Ectodermal cell (in vitro differentiated cells): ENCODE measurements around the gene AQP5.

Experiments used
- H3K27ac ChIP-seq: 2 replicates; pipeline ENCODE4 v1.7.0; 2013; ENCODE audit warnings: mild to moderate bottlenecking, low read depth, low read length; ENCODE audit not compliant: insufficient read depth, poor library complexity, severe bottlenecking
- H3K27me3 ChIP-seq: 2 replicates; pipeline ENCODE4 v1.7.0; 2013; ENCODE audit warnings: mild to moderate bottlenecking, low read length; ENCODE audit not compliant: insufficient read depth, control insufficient read depth, poor library complexity, severe bottlenecking
- H3K36me3 ChIP-seq: one replicate; pipeline ENCODE4 v1.7.0; 2013; ENCODE audit warnings: low read length; ENCODE audit not compliant: control insufficient read depth, insufficient read depth
- H3K4me1 ChIP-seq: one replicate; pipeline ENCODE4 v1.7.0; 2013; ENCODE audit warnings: low read length; ENCODE audit not compliant: control insufficient read depth, insufficient read depth
- H3K4me3 ChIP-seq: 2 replicates; pipeline ENCODE4 v1.7.0; 2013; ENCODE audit warnings: low read depth, low read length, control low read depth; ENCODE audit not compliant: insufficient read depth
- H3K9me3 ChIP-seq: 2 replicates; pipeline ENCODE4 v1.7.0; 2013; ENCODE audit warnings: mild to moderate bottlenecking, low read length, moderate library complexity; ENCODE audit not compliant: control insufficient read depth
- WGBS, 2 experiments: methylation state at CpG; one replicate each; pipeline ENCODE4 v1.1.7; 2013; ENCODE audit warnings: missing lambda C conversion rate in 2 of 2; 5-methylcytosine and 5-hydroxymethylcytosine counted together

AQP5 gene

DNA sequence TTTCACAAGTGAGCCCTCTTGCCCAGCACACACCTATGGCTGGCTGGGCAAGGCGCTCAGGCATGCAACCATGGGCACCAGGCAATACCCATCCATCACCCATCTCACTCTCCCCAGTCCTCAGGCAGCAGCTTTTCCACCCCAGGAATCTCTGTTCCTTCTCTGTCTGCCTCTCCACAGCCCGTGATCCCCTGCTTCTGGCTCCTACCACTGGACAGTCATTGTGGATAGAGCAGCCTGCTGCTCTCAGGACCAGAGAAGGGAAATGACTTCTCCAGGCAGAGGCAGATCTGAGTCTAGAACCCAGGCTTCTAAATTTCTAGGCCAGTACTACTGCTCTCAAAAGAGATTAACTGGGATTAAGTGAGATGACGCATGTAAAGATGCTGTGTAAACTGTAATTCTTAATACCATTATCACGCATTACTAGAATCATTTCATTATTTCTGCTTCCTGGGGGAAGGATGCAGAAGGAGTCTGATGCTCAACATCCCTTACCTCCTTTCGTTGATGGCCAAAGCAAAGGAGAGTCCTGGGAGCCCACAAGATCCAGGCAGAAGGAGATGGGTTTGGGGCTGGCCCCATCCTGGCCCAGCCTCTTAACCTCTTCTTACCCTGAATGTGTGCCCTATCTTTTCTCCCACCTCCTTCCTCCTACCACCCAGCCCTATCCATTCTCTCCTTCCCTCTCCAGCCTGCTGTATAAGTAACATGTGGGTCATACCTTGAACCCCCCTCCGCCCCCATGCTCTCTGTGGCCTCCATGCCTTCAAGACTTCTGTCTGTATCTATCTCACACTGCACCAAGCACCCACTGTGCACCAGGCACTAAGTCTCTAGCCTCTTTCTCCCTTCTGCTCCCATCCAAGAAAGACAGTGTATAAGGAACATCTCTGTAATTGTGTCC, 4.8 kb upstream of the AQP5 start:
- Histone ChIP-seq H3K9me3 (no peaks in the 10 kb centered on the region), H3K27ac (no peak overlapping the region), H3K27me3 (peaks cover 24% of the 10 kb centered on the region), H3K4me1 (peaks cover 10% of the 10 kb centered on the region), H3K36me3 (no peaks in the 10 kb centered on the region), H3K4me3 (no peak overlapping the region)
- WGBS, 2 experiments = 91 to 93% methylated on average over 5 to 6 of the region's 6 CpGs

GRCh38 chr12:49957570-49957967, 4.1 kb upstream of the AQP5 start:
- H3K27ac ChIP-seq = no peak overlapping the region
- H3K36me3 ChIP-seq = no peaks in the 10 kb centered on the region
- peaks cover 11% of the 10 kb centered on the region for H3K4me1 ChIP-seq
- H3K9me3 ChIP-seq = no peaks in the 10 kb centered on the region
- no peak overlapping the region for H3K4me3 ChIP-seq
- H3K27me3 ChIP-seq = peaks cover 31% of the 10 kb centered on the region

GRCh38 chr12:49959685-49960473, 1.8 kb upstream of the AQP5 start:
- no peak overlapping the region for H3K27ac ChIP-seq
- no peaks in the 10 kb centered on the region for H3K36me3 ChIP-seq
- no peak overlapping the region for H3K4me3 ChIP-seq
- no peaks in the 10 kb centered on the region for H3K9me3 ChIP-seq
- 15 to 19% methylated on average over 11 of the region's 11 CpGs for WGBS, 2 experiments
- H3K4me1 ChIP-seq = peaks cover 16% of the 10 kb centered on the region
- peaks cover 34% of the 10 kb centered on the region for H3K27me3 ChIP-seq

DNA sequence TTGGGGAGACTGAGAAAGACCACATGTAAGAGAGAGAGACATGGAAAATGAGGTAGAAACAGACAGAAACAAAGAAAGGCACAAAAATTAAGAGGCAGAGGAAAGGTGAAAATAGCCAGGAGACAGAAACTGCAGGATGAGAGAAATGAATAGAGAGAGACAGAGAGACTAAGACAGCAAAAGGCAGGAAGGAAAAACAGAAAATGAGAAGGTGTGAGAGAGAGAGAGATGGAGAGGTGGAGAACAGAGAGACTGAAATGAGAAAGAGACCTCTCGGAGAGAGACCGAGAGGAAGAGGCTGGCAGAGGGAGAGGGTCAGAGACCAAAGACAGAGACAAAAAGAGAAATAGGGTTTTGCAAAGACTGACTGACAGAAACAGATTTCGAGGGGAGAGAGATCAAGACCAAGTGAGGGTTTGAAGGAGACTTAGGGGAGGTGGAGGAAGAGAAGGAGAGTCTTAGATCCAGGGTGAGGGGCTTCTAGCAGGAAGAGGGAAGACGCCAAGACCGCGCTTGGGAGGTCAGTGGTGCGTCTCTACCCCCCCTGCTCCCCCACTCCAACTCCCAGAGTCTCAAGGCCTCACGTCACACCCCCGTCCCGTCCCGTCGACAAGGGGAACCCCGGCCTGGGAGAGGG, 1.1 kb upstream of the AQP5 start:
- H3K27ac ChIP-seq = no peak overlapping the region
- H3K9me3 ChIP-seq = no peaks in the 10 kb centered on the region
- no peak overlapping the region for H3K4me3 ChIP-seq
- peaks cover 34% of the 10 kb centered on the region for H3K27me3 ChIP-seq
- WGBS, 2 experiments = 50 to 54% methylated on average over 13 of the region's 13 CpGs
- H3K36me3 ChIP-seq = no peaks in the 10 kb centered on the region
- H3K4me1 ChIP-seq = peaks cover 16% of the 10 kb centered on the region

GRCh38 chr12:49961993-49962764, 507 bp downstream of the AQP5 start:
- Histone ChIP-seq H3K27me3 (peaks cover 34% of the 10 kb centered on the region), H3K27ac (no peak overlapping the region)
- 59 to 61% methylated on average over 37 of the region's 37 CpGs for WGBS, 2 experiments

DNA sequence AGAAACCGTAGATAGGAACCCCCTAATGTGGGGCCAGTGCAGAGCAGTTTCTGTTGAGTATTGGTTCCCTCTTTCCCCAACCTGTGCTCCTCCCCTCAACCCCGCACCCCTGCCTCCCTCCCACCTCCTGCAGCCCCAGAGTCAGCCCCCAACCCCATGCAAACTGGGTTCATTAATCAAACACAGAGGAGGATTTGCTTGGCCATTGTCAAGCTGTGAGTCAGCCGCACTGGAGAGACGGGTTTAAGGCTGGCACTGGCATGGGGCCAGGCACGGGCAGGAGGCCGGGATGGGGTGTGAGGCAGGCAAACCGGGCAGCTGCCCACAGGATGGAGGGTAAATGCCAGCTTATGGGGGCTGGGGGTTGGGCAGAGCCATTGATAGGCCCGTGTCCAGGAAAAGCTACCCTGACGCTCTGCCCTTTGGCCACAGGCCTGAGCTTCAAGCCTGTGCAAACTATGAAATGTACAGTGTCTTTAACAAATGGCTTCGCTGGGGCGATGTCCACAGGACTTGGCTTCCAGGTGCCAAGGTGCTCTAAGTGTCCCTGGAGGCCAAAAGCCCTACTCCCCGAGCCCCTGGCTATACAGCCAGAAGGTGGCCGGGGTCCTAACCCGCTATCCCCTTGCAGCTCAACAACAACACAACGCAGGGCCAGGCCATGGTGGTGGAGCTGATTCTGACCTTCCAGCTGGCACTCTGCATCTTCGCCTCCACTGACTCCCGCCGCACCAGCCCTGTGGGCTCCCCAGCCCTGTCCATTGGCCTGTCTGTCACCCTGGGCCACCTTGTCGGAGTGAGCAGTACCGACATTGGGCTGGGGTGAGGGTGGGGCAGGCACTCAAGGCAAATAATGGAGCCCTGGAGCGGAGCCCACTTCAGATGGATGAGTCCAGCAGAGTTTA, 1.4 kb downstream of the AQP5 start:
- 86 to 87% methylated on average over 21 of the region's 21 CpGs for WGBS, 2 experiments
- Histone ChIP-seq H3K27ac (no peak overlapping the region), H3K4me1 (peaks cover 19% of the 10 kb centered on the region), H3K4me3 (no peak overlapping the region), H3K27me3 (peaks cover 40% of the 10 kb centered on the region), H3K9me3 (no peaks in the 10 kb centered on the region), H3K36me3 (no peaks in the 10 kb centered on the region)

More at GRCh38 chr12:49961993-49962764, 507 bp downstream of the AQP5 start:
- Histone ChIP-seq H3K9me3 (no peaks in the 10 kb centered on the region), H3K4me3 (no peak overlapping the region), H3K36me3 (no peaks in the 10 kb centered on the region), H3K4me1 (peaks cover 17% of the 10 kb centered on the region)

GRCh38 chr12:49963976-49964815, 2.5 kb downstream of the AQP5 start:
- Histone ChIP-seq H3K9me3 (no peaks in the 10 kb centered on the region), H3K4me3 (no peak overlapping the region), H3K27me3 (peaks cover 46% of the 10 kb centered on the region), H3K4me1 (peaks cover 19% of the 10 kb centered on the region), H3K36me3 (no peaks in the 10 kb centered on the region), H3K27ac (no peak overlapping the region)
- 91 to 93% methylated on average over 16 of the region's 17 CpGs for WGBS, 2 experiments

DNA sequence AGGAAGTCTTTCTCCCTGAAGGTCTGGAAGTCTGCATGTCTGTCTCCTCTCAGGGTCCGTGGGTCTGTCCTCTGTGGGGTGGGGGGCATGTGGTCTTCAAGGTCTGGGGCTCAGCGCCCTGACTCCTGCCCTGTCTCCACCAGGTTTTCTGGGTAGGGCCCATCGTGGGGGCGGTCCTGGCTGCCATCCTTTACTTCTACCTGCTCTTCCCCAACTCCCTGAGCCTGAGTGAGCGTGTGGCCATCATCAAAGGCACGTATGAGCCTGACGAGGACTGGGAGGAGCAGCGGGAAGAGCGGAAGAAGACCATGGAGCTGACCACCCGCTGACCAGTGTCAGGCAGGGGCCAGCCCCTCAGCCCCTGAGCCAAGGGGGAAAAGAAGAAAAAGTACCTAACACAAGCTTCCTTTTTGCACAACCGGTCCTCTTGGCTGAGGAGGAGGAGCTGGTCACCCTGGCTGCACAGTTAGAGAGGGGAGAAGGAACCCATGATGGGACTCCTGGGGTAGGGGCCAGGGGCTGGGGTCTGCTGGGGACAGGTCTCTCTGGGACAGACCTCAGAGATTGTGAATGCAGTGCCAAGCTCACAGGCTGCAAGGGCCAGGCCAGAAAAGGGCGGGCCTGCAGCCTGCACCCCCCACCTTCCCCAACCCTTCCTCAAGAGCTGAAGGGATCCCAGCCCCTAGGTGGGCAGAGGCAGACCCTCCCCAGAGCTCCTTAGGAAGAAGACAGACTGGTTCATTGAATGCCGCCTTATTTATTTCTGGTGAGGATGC, 3.4 kb downstream of the AQP5 start:
- Histone ChIP-seq H3K4me3 (no peak overlapping the region), H3K27me3 (peaks cover 40% of the 10 kb centered on the region)
- WGBS, 2 experiments = 77 to 83% methylated on average over 13 of the region's 13 CpGs

More for the DNA sequence above, 3.4 kb downstream of the AQP5 start:
- Histone ChIP-seq H3K36me3 (no peaks in the 10 kb centered on the region), H3K9me3 (no peaks in the 10 kb centered on the region), H3K27ac (no peak overlapping the region), H3K4me1 (peaks cover 14% of the 10 kb centered on the region)
